Tibial nerve (tissue), 4 donors: ENCODE data around the gene POLR1E.

ENCODE experiments used
- CTCF ChIP-seq, 5 experiments: fragments of 200-600 bp in 3 of 5; fragments of 450-650 bp in 2 of 5; sonication (generic) in 3 of 5; IDR thresholded peaks; one replicate each; pipeline ENCODE4 v1.5.1; 2016 to 2019; ENCODE audit warnings: antibody characterized with exemption in 5 of 5, mild to moderate bottlenecking in 3 of 5, moderate library complexity in 2 of 5
- EP300 ChIP-seq, 2 donors: sonication (generic); formaldehyde crosslinking; IDR thresholded peaks; one replicate each; pipeline ENCODE4 v1.6.1; 2017; ENCODE audit warnings: antibody characterized with exemption in 2 of 2, mild to moderate bottlenecking in 1 of 2
- POLR2A ChIP-seq, 2 donors: fragments of 450-650 bp; IDR thresholded peaks; one replicate each; pipeline ENCODE4 v1.6.1; 2017; ENCODE audit warnings: antibody characterized with exemption in 2 of 2, mild to moderate bottlenecking in 2 of 2, moderate library complexity in 2 of 2

GRCh38 chr9:37517923-37518322, 32.2 kb downstream of the POLR1E start:
- TF ChIP-seq EP300 (IDR thresholded peaks at IDR 0.05) (no peak), CTCF (IDR thresholded peaks at IDR 0.05) (no peak), POLR2A (IDR thresholded peaks at IDR 0.05) (no peak)
